ENCODE measurements around the gene VWA8.
"Not testable (repeated sequence)": the region's sequence is repeated elsewhere in the genome, so short reads cannot be mapped to it uniquely, and the experiment has no call there.

Gene VWA8

DNA sequence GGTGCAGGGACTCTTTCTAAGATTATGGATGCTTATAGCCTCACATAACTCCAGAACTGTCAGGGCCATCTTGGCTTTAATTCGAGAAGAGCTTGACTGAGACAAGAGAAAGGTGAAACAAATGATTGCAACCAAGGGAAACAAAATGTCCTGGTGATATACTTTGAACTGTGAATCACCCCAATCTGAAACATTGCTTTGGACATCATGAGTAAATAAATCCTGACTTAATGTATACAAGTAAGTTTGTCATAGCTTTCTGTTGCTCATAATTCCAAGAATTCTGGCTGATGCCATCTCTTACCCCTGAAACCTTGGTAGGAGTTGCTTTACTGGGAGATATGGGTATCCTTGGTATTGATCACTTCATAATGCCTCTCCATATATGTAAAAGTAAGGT, 5.8 kb upstream of the VWA8 start:
- DNase-seq (no peak), ATAC-seq (no peak)

DNA sequence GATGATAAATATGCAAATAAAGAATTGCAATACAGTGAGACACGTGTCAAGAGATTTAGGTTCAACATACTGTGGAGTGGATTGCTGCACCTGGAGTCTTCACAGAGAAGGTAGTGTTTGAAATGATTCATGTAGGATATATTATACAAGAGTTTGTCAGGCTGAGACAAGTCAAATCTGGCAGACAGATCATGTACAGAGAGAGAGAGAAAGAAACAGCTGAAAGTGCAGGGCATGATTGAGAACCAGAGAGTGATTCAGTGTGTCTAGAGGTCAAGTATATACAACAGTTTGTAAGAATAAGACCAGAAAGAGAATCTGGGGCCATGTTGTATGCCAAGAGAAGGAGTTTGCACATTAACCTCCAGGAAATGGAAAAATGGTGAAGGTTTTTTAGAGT, 2.1 kb upstream of the VWA8 start:
- peak; percentile 64 for ATAC-seq
- no peak for DNase-seq

DNA sequence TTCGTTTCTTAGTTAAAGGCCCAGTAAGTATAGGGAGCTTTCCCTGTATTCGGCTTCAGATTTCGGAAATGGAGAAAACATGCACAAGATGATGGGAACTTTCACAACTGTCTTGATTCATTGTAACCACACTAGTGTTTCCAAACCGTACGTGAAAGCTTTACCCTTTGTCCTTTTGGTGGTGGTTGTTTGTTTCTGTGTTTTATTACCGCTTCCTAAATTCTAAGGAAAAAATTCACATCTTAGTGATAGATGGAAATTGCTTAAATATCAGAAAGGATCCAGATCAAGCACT, 504 bp upstream of the VWA8 start:
- no peak for DNase-seq

DNA sequence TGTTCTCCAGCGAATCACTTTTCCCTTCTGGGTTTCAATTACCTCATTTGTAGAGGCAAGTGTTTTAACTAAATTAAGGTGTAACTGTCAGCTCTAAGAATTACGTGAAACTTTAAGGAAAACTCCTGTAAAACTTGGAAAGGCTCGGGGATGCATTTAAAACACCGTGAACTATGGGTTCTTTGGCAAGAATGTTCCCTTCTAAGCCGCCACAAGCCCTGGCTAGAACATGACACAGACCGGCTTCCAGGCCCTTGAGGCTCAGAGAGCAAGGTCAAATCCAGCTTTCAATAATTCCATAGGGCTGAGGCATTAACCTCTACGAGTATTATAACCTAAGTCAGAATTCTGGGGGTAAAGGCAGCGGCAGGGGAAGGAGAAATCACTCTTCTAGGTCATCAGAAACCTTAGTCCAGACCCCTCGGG, 685 bp downstream of the VWA8 start:
- DNase-seq (no peak), ATAC-seq (no peak)

More for the DNA sequence above, 504 bp upstream of the VWA8 start:
- no peak for ATAC-seq

DNA sequence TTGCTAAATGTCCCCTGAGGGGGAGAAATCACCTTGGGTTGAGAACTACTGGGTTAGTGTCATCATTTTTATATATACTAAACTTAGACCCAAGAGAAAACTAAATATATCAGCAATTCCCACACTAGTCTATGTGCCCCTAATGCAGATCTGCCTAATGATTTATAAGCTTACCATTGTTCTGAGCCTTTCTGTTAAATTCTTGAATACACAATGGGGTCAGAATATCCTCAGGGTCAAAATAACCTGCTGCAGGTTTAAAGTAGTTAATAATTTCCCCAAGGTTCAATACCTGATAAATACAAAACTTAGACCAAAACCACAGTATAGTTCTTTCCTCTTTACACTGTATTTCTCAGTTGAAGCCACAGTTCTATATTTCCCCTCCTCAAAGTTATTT, 4.6 kb downstream of the VWA8 start:
- DNase-seq (no peak), ATAC-seq (no peak)

DNA sequence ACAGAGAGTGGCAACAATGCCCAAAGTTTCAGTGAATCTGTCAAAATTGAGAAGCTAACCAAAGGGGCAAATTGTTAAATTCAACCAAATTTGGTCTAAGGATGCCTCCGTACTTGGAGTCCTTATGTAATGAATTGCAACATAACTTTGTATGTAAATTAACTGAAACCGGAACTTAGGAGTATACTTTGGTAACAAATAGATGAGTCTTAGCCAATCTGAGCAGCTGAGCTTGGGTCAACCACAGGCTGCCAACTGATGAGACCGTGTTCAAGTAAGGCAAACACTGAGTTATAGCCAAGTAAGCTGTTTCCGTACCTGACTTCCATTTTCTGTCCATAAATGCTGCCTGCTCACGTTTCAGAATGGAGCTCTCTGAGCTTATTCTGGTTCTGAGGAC, 5.3 kb downstream of the VWA8 start:
- no peak for DNase-seq
- no peak for ATAC-seq

DNA sequence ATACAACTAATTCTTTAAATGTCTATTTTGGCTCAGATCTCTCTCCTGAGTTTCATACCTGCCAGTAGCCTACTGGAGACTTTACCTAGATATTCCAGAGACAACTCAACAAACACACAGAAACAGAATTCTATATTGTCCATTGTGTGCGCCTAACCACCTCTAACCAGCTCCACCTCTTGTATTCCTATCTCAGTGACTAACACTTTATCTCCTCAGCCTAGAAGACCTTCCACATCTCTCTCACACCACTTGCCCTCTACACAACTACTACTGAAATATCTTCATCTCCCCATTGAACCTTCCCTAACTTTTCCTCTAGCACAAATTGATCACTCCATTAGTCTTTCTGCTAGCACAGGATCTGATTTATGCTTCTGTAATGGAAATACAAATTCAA, 6.7 kb downstream of the VWA8 start:
- DNase-seq (no peak), ATAC-seq (no peak)

DNA sequence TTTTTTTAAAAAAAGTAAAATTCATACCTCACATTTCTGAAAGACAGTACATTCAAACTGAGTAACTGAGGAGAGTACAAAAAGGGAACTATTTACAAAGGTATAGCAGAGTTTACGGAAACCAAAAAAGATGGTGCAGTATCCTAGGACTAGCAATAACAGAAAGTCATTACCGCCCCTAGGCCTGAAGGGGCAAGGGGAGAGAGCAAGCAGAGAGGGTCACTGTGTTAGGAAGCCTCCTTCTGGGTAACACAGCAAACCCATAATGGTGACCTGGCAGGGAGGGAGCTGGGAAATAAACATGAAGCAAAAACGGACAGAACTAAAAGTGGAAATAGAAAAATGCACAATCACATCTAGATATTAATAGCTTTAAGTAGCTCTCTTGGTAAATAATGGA, 8.2 kb downstream of the VWA8 start:
- DNase-seq (no peak), ATAC-seq (no peak)

DNA sequence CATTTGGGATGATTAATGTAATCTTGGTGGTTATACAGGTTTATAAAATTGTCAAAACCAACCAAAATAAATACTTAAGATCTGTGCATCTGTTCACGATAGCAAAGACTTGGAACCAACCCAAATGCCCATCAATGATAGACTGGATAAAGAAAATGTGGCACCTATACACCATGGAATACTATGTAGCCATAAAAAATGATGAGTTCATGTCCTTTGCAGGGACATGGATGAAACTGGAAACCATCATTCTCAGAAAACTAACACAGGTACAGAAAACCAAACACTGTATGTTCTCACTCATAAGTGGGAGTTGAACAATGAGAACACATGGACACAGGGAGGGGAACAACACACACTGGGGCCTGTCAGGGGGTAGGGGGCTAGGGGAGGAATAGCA, 11.8 kb downstream of the VWA8 start:
- not testable (repeated sequence) for ATAC-seq

DNA sequence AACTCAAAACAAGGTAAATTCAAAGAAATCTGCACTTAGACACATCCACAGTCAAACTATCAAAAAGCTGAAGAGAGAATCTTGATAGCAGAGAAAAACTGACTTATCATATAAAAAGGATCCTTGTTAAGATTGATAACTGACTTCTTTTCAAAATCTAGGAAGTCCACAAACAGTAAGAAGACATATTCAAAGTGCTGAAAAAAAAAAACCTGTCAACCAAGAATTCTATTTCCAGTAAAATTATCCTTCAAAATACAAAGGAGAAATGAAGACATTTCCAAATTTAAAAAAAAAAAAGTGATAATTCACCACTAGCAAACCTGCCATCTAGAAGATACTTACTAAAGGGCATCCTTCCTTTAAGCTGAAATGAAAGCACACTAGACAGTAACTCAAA, 15.0 kb downstream of the VWA8 start:
- ATAC-seq (no peak), DNase-seq (no peak)

More for the DNA sequence above, 11.8 kb downstream of the VWA8 start:
- DNase-seq, result not testable (repeated sequence)

DNA sequence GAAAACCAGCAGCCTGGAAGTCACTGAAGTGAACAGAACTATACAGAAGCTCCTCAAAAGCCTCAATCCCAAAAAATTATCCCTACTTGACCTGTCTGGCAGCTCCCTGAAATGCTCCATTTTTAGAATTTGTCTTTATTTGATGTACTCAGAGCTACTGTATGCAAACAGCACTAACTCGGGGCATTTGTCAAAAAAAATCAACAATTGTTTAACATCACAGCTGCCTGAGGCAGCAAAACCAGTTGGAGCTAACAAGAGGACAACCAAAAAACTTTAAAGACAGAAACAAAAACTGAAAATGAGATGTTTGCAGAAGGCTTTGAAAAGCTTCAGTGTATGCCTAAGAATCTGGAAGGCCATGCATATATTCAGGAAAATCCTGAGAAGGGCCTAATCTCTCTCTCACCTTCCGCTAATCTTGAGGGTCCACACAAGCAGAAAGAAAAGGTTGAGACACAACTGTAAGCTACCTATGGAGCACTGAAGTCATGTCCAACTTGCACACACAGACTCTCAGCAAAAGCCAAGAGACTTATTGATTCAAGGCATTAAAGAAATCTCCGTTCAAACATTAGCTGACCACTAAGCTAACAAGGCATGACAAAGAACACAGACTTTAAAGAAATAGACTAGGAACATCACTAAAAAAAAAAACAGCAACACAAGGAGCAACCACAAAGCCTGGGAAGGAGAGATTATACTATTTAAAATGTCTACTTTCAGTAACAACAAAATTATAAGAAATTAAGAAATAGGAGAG, 16.1 kb downstream of the VWA8 start:
- no peak for ATAC-seq
- no peak for DNase-seq

DNA sequence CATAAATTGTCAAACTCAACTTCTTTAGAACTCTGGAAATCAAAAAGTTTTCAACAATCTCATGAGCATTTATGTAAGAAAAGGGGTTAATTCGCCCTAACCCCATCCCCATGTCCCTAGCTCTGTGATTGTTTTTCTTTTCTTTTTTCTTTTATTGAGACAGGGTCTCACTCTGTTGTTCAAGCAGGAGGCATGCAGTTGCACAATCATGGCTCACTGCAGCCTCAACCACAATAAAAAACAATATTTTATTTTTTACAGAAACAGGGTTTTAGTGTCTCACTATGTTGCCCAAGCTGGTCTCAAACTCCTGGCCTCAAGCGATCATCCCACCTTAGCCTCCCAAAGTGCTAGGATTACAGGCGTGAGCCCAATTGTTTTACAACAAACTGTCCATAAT, 16.7 kb downstream of the VWA8 start:
- DNase-seq (no peak), ATAC-seq (no peak)

DNA sequence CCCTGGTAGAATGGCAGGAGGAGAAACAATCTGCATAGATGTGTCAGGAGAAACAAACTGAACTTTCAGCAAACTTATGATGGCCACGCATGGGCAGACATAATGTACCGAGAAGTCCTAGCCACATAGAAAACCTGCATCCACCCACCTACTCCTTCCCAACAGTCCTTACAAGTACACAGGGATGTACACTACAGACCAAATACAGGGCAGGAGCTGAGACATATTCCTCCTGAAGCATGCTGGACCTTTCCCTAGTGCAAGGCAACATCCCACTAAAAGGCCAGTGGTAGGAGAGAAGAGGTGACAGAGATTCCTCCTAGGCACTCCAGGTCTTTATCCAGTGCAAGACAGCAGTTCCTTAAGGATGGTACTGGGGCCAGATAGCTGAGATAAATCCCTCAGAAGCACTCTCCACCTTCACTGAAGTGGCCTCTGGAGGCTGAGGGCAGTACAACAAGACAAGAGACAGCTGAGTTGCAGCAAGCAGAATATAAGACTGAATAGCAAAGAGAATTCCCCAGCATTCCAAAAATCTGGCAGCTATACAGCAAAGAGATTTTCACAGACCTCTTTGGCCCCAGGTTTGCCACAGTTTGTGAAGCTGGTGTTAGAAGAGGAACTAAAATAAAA, 18.3 kb downstream of the VWA8 start:
- ATAC-seq (no peak), DNase-seq (no peak)

DNA sequence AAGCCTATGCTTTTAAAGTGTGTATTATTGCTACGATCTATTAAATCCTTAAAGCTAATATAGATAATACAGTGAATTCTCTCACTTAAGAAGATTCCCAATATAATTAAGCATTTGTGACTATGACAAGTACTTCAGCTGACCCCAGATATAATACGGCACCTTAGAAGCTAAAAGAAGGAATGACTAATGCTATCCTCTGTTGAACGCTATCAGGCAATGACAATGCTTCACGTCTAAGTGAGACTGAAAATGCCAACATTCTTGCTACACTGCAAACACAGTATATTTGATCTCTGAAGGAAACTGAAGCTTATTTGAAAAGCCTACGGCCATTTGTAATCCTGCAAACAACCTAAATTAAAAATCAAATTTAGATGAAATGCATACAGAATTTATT, 19.7 kb downstream of the VWA8 start:
- ATAC-seq (no peak), DNase-seq (no peak)

DNA sequence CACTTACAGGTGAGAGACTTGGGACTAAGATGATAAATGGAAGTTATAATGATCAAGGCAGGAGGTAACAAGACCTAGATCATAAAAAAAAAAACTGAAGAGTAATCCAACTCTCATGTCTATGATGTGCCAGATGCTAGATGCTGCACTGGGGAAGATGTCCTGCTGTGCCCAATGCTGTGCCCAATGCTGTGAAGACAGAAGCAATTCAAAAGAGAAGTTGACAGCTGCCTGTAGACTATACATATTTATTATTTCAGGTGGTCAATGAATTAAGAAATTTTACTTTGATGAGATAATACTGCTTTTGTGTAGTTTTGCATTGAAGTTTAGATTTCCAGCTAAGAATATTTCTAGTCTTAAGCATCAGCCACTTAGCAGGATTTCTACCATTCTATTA, 21.5 kb downstream of the VWA8 start:
- ATAC-seq, result no peak
- no peak for DNase-seq

DNA sequence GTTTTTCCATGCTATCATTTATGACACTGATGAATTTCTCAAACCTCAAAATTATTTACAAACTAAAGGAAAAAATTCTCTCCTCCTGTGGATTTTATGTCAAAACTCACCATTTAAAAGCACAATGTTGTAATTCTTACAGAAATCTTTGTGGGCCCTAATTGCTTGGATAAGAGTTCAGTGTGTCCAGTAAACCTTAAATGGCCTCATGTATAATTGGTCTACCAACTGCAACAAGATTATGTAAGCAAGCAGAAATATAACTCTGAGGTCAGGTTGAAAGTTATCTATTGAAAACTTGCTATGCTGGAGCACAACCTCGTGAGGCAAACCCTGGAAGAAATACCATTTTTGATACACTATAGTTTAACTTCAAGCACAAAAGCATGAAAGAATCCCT, 22.0 kb downstream of the VWA8 start:
- DNase-seq, result no peak
- no peak for ATAC-seq

DNA sequence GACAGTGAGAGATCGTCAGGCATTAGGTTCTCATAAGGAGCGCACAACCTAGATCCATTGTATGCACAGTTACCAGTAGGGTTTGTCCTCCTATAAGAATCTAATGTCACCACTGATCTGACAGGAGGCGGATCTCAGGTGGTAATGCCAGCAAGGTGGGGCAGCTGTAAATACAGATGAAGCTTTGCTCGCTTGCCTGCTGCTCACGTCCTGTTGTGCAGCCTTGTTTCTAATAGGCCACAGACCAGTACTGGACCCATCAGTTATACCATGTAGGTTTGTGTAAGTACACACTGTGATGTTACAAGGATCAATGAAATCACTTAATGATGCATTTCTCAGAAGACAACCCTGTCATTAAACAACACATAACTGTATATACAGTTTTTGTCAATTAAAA, 23.5 kb downstream of the VWA8 start:
- DNase-seq (no peak), ATAC-seq (no peak)

DNA sequence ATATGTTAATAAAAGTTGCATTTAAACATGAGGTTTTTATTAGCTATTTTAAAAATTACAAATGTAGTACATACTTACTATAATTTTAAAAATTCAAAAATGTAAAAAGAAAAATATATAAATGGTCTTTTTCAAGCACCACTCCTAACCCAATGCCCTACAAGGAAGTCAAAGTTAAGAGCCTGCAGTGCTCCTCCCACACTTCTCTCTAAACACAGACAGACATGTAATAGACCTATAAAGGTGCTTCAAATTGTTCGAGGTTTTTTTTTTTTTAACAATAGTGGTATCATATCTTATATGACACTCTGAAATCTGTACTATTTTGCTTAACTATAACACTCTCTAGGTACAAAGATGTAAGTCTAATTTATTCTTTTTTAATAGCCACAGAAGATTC, 25.4 kb downstream of the VWA8 start:
- no peak for DNase-seq
- no peak for ATAC-seq

DNA sequence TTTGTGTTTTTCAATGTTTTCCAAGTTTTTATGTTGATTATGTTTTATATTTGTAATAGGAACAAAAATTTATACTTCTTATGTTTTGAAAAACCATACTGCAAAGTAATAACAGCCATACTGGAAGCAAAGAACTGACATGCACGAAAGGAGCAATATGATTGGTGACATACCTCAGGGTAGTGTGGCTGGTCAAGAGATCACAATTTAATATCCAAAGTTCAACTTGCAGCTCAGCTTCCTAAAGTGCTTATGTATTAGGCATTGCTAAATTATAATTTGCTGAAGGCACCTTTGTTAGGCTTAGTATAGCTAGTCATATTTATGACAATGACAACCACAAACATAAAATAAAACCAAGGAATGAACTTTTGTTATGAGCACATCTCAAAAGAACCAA, 25.9 kb downstream of the VWA8 start:
- no peak for ATAC-seq
- DNase-seq, result no peak

DNA sequence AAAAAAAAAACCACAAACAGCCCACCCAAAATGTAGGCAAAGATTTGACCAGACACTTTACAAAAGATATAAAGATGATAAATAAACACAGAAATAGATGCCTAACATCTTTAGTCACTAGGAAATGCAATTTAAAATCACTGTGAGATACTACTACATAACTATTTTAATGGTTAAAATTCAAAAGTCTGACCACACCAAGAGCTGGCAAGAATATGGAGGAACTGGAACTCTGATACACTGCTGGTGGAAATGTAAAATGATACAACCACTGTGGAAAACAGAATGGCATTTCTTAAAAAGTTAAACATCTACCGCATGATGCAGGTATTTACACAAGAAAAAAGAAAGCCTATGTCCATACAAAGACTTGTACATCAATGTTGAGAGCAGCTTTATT, 26.8 kb downstream of the VWA8 start:
- no peak for ATAC-seq
- DNase-seq, result no peak

DNA sequence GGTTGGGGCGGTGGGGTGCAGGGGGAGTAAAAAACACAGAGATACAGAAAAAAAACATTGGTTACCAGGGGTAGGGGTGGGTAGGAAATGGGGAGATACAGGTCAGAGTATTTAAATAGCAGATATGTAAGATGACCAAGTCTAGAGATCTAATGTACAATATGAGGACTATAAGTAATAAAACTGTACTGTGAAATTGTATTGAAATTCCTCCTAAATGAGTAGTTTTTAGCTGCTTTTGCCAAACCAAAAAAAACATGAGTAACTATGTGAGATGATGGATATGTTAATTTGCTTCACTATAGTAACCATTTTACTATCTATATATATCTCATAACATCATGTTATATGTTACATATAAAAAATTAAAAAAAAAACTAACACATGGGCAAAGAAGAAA, 29.6 kb downstream of the VWA8 start:
- ATAC-seq (no peak), DNase-seq (no peak)

DNA sequence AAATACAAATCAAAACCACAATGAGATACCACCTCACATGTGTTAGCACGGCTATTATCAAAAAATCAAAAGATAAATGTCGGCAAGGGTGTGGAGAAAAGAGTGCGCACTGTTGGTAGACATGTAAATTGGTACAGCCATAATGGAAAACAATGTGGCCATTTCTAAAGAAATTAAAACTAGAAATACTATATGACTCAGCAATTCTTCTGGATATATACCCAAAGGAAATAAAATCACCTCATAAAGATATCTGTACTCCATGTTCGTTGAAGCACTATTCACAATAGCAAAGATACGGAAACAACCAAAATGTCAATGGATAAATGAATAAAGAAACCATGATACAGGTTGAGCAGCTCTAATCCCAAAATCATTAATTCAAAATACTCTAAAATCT, 30.8 kb downstream of the VWA8 start:
- no peak for DNase-seq
- ATAC-seq, result no peak

DNA sequence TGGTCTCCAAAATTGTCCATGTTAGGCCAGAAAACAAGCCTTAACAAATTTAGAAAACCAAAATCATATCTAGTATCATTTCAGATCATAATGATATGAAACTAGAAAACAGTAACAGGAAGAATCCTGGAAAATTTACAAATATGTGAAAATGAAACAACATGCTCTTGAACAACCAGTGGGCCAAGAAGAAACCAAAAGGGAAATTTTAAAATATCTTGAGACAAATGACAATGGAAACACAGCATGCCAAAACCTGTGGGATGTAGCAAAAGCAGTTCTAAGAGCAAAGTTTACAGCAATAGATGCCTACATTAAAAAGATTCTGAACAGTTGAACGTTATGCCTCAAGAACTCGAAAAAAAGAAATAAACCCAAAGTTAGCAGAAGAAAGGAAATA, 32.6 kb downstream of the VWA8 start:
- no peak for DNase-seq
- ATAC-seq, result peak; percentile 28

DNA sequence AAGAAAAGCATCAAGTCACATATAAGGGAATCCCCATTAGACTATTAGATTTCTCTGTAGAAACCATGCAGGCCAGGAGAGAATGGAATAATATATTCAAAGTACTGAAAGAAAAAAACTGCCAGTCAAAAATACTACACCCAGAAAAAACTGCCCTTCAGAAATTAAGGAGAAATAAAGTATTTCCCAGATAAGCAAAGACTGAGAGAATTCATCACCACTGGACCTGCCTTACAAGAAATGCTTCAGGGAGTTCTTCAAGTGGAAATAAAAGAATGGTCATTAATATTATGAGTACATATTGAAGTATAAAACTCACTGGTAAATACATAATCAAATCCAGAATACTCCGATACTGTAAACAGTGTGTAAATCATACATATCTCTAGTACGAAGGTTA, 35.9 kb downstream of the VWA8 start:
- DNase-seq, result no peak
- ATAC-seq, result no peak
